B cell (primary cell): Measurements from ENCODE around the gene CHD2. TPM values are rescaled to one million over a fixed set of nuclear protein-coding genes. Genes with fewer than 3 reads are reported as not detected.

Experiments
- ATAC-seq: fragments of 200-7000 bp; cut with Tn5 transposase; one replicate; pipeline ENCODE4 v1.10.0; 2021; ENCODE audit warnings: low read depth, mild to moderate bottlenecking, moderate number of reproducible peaks, moderate library complexity
- CTCF ChIA-PET: fragments of 350-600 bp; sonication (Branson Sonifier 250); formaldehyde crosslinking; loops from one replicate; lab custom pipeline; 2021; ENCODE audit warnings: antibody characterized with exemption, inconsistent platforms; lab: Charles Lee
- POLR2A ChIA-PET: fragments of 350-600 bp; sonication (Branson Sonifier 250); formaldehyde crosslinking; loops from one replicate; lab custom pipeline; 2021; ENCODE audit warnings: antibody characterized with exemption; lab: Charles Lee
- DNase-seq: peaks from one replicate; pipeline ENCODE4 v3.0.0; 2013
- H2AFZ ChIP-seq: 2 replicates; pipeline ENCODE4 v1.6.1; 2012; ENCODE audit warnings: mild to moderate bottlenecking, low read depth, low read length; ENCODE audit not compliant: insufficient read depth, poor library complexity, severe bottlenecking
- H3K27ac ChIP-seq, 2 donors: 1 replicate in 1 of 2; 2 replicates in 1 of 2; pipeline ENCODE4 v1.5.1; 2012 to 2013; ENCODE audit warnings: low read length in 2 of 2, mild to moderate bottlenecking in 2 of 2, moderate library complexity in 1 of 2
- H3K27me3 ChIP-seq, 4 experiments: fragments of 200-600 bp in 1 of 4; sonication (generic) in 1 of 4; replicated peaks in 1 of 4; 1 replicate in 2 of 4; 2 replicates in 2 of 4; pipeline versions ENCODE4 v1.6.1 to v1.7.0; 2013 to 2016; ENCODE audit warnings: low read length in 3 of 4, mild to moderate bottlenecking in 2 of 4, mixed read lengths in 1 of 4, moderate library complexity in 1 of 4; ENCODE audit not compliant: insufficient read depth in 4 of 4, control insufficient read depth in 3 of 4; ENCODE audit errors: control extremely low read depth in 1 of 4
- H3K36me3 ChIP-seq, 2 experiments: replicated peaks in 1 of 2; 1 replicate in 1 of 2; 2 replicates in 1 of 2; pipeline versions ENCODE4 v1.6.1 to v1.7.1; 2013; ENCODE audit warnings: low read length in 1 of 2; ENCODE audit not compliant: insufficient read depth in 2 of 2, control insufficient read depth in 1 of 2; ENCODE audit errors: control extremely low read depth in 1 of 2, extremely low read depth in 1 of 2
- H3K4me1 ChIP-seq, 2 donors: fragments of 200-600 bp in 1 of 2; sonication (generic) in 1 of 2; 1 replicate in 1 of 2; 2 replicates in 1 of 2; pipeline versions ENCODE4 v1.5.1 to v1.6.1; 2013 to 2017; ENCODE audit warnings: low read length in 2 of 2; ENCODE audit not compliant: control insufficient read depth in 2 of 2, insufficient read depth in 2 of 2
- H3K4me2 ChIP-seq: replicated peaks from 2 replicates; pipeline ENCODE3; 2012; ENCODE audit warnings: mild to moderate bottlenecking, low read depth, low read length; ENCODE audit not compliant: poor library complexity, severe bottlenecking
- H3K4me3 ChIP-seq, 5 experiments: fragments of 200-600 bp in 1 of 5; sonication (generic) in 1 of 5; 1 replicate in 3 of 5; 2 replicates in 2 of 5; pipeline versions ENCODE4 v1.5.1 to v1.7.0; 2011 to 2016; ENCODE audit warnings: low read length in 4 of 5, mild to moderate bottlenecking in 4 of 5, low read depth in 2 of 5, control low read depth in 1 of 5, moderate library complexity in 1 of 5; ENCODE audit not compliant: insufficient read depth in 1 of 5; ENCODE audit errors: control extremely low read depth in 1 of 5, extremely low read depth in 1 of 5
- H3K79me2 ChIP-seq: fragments of 200-600 bp; sonication (generic); one replicate; pipeline ENCODE4 v1.6.0; 2016; ENCODE audit warnings: low read length; ENCODE audit not compliant: control insufficient read depth, insufficient read depth
- H3K9ac ChIP-seq: fragments of 200-600 bp; sonication (generic); 2 replicates; pipeline ENCODE4 v1.6.1; 2017; ENCODE audit warnings: mild to moderate bottlenecking, low read length, moderate library complexity
- H3K9me3 ChIP-seq, 3 donors: one replicate each; pipeline versions ENCODE4 v1.6.1 to v1.7.1; 2013; ENCODE audit warnings: low read length in 2 of 3; ENCODE audit not compliant: control insufficient read depth in 2 of 3, insufficient read depth in 1 of 3; ENCODE audit errors: control extremely low read depth in 1 of 3
- H4K20me1 ChIP-seq: 2 replicates; pipeline ENCODE4 v1.6.0; 2012; ENCODE audit warnings: mild to moderate bottlenecking, low read length; ENCODE audit not compliant: insufficient read depth, control insufficient read depth, poor library complexity, severe bottlenecking
- H3K27ac Mint-ChIP-seq: one replicate; pipeline ENCODE4 v1.8.0; 2021; ENCODE audit warnings: mixed read lengths
- H3K27me3 Mint-ChIP-seq: one replicate; pipeline ENCODE4 v1.8.0; 2021; ENCODE audit warnings: mixed read lengths
- H3K4me1 Mint-ChIP-seq: one replicate; pipeline ENCODE4 v1.8.0; 2021; ENCODE audit warnings: mixed read lengths
- H3K4me3 Mint-ChIP-seq: one replicate; pipeline ENCODE4 v1.8.0; 2021; ENCODE audit warnings: mixed read lengths
- H3K9me3 Mint-ChIP-seq: one replicate; pipeline ENCODE4 v1.8.0; 2022; ENCODE audit warnings: mixed read lengths; ENCODE audit not compliant: insufficient read depth
- CTCF ChIP-seq: fragments of 200-600 bp; IDR thresholded peaks from one replicate; pipeline ENCODE4 v1.8.0; 2022; ENCODE audit warnings: antibody characterized with exemption, mild to moderate bottlenecking
- EZH2 ChIP-seq: IDR thresholded peaks from 2 replicates; pipeline ENCODE4 v1.6.1; 2012; ENCODE audit warnings: borderline replicate concordance, low read depth, mild to moderate bottlenecking, moderate library complexity, low read length; ENCODE audit not compliant: insufficient read depth, poor library complexity, severe bottlenecking
- WGBS: methylation state at CpG from one replicate; pipeline ENCODE4 v1.1.5; 2013; ENCODE audit warnings: missing lambda C conversion rate; ENCODE audit not compliant: insufficient coverage; 5-methylcytosine and 5-hydroxymethylcytosine counted together
- intact Hi-C: fragments of 100-400 bp; cut with micrococcal nuclease; formaldehyde crosslinking; loops from one replicate; pipeline ENCODE4 v1.10.0; 2022
- polyA plus RNA-seq: library from polyadenylated mRNA; depleted of rRNA; stranded (reverse); fragments of >200 nt; gene quantifications from 2 replicates; pipeline ENCODE4 v1.2.3, GENCODE V29; 2012
- total RNA-seq, 2 donors: library from RNA; stranded (reverse); fragments of 120-200 nt in 1 of 2; gene quantifications; 1 replicate in 1 of 2; 2 replicates in 1 of 2; pipeline versions ENCODE4 v1.2.3 to v1.2.4, GENCODE V29; 2013 to 2022

CHD2 gene
- total and polyA plus RNA-seq, 2 donors (not counting 1 experiment from before 2014, with no cell fraction given), result 86.9 to 353 TPM

DNA sequence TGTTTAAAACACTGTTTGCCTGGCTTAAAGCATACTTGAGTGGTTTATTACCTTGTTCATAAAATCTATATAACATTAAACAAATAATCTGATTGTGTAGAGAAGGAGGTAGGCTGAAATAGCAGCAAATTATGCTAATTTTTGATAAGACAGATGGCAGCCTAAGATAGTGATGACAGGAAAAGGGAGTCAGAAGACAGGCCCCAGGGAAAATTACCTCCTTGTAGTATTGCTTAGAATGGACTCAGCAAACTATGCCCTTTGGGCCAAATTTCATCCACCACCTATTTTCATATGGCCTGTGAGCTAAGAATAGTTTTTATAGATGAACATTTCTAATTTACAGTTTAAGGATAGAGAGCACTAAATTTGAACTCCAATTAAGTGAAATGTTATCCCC, 37.8 kb downstream of the CHD2 start:
- no peaks in the 10 kb centered on the region for H3K27me3 ChIP-seq
- no peak overlapping the region for H2AFZ ChIP-seq
- peaks cover 0 to 5% of the 10 kb centered on the region in 2 donors for H3K4me1 ChIP-seq
- POLR2A ChIA-PET, result no interaction called here
- DNase-seq (no peak), ATAC-seq (no peak)
- Mint-ChIP-seq H3K4me3 (no peak overlapping the region), H3K27ac (peak overlapping the region; percentile 20), H3K4me1 (peaks cover 11% of the 10 kb centered on the region), H3K9me3 (no peaks in the 10 kb centered on the region), H3K27me3 (no peaks in the 10 kb centered on the region)
- intact Hi-C loops, result no loop called here
- no peak overlapping the region for H3K4me3 ChIP-seq
- CTCF ChIA-PET, result interaction anchor here (2.1 kb wide), 1 partner anchor 141 kb away, joined by 14 read pairs; no protein-coding TSS in a partner anchor
- no peaks in the 10 kb centered on the region for H3K9me3 ChIP-seq
- peaks cover 68% of the 10 kb centered on the region for H3K79me2 ChIP-seq
- TF ChIP-seq EZH2 (no peak), CTCF (no peak)
- peak overlapping the region in 1 of 2 donors; percentile 16 for H3K27ac ChIP-seq
- H4K20me1 ChIP-seq, result peaks cover 5% of the 10 kb centered on the region
- no peak overlapping the region for H3K9ac ChIP-seq
- H3K36me3 ChIP-seq, result peaks cover 25 to 92% of the 10 kb centered on the region in 2 experiments
- H3K4me2 ChIP-seq, result no peak overlapping the region

DNA sequence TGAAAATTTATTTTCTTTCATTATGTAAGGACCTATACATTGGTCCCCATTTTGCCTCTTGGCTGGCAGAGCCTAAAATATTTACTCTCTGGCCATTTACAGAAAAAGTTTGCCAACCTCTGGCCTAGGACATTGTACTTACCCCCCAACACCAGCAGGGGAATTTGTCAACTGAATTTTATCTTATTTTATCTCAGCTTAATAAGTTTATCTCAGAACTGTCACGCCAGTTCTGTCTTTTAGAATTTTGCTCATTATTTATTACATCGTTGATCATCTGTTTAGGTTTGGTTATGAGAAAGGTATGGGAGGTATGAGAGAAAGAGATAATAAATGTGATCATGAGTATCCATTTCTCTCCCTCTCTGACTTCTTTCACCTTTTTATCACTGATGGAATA, 38.3 kb downstream of the CHD2 start:
- ChIA-PET POLR2A (no interaction called here), CTCF (interaction anchor here (0.9 to 2.3 kb wide), 2 partner anchors 42 to 141 kb away, joined by 3 to 15 read pairs; no protein-coding TSS in a partner anchor)
- H3K9me3 Mint-ChIP-seq, result no peaks in the 10 kb centered on the region
- H3K27ac Mint-ChIP-seq, result no peak overlapping the region
- no peak overlapping the region for H3K4me2 ChIP-seq
- no peak overlapping the region for H3K4me3 Mint-ChIP-seq
- no peak overlapping the region for H3K9ac ChIP-seq
- H4K20me1 ChIP-seq, result peaks cover 5% of the 10 kb centered on the region
- peaks cover 9% of the 10 kb centered on the region for H3K4me1 Mint-ChIP-seq
- TF ChIP-seq EZH2, result no peak
- TF ChIP-seq CTCF, result peak; percentile 55
- H3K9me3 ChIP-seq, result no peaks in the 10 kb centered on the region
- peaks cover 25 to 94% of the 10 kb centered on the region in 2 experiments for H3K36me3 ChIP-seq
- H2AFZ ChIP-seq, result no peak overlapping the region
- no peaks in the 10 kb centered on the region for H3K27me3 Mint-ChIP-seq
- H3K79me2 ChIP-seq, result peaks cover 68% of the 10 kb centered on the region
- H3K4me1 ChIP-seq, result peaks cover 0 to 5% of the 10 kb centered on the region in 2 donors
- DNase-seq (no peak), ATAC-seq (no peak)
- H3K27me3 ChIP-seq, result no peaks in the 10 kb centered on the region
- WGBS, result no CpG with 5 or more reads among the region's 2 CpGs
- intact Hi-C loops, result no loop called here
- peak overlapping the region in 1 of 2 donors; percentile 6 for H3K27ac ChIP-seq
- no peak overlapping the region for H3K4me3 ChIP-seq
